HK-2 (cell line): ENCODE results near the gene CFI.
"Not testable (repeated sequence)": the region's sequence is repeated elsewhere in the genome, so short reads cannot be mapped to it uniquely, and the experiment has no call there.

Experiments
- DNase-seq: peaks from one replicate; pipeline ENCODE4 v3.0.0-alpha.2; 2018; ENCODE audit not compliant: unreplicated experiment

CFI gene

DNA sequence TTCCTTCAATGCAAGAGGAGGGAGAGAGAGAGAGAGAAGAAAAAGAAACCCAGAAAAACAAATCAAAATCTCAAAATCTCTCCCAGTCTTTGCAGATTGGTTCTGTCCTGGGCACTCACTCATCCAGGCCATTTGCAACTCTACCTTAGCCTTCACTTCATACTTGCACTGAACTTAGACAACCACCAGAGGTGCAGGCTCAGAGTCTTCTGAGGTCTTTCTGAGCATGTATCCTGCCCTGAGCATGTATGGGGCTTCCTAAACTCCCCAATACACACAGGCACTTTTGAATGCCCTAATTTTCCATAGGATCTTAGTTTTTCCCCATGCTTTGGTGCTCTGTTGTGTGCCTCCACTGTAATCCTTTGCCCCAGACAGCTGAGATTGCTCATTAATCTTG is 2.9 kb downstream of the CFI start:
- no peak for DNase-seq

DNA sequence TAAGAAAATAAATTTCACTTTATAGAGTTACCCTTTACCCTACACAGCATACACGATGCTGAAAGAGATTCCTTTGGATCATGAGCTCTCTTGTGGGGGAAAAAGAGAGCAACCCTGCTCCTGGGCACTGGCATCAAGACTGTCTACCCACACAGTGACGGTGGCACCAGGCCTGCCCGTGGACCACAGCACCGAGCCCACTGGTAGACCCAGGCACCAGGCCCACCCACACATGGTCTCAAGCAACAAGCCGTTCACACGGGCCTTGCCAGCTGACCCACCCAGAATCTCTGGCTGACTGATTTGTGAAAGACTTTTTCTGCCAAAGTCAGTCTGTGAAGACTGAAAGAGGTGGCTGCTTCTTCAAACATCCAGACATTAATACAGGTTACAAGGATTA is 6.7 kb downstream of the CFI start:
- DNase-seq = no peak

DNA sequence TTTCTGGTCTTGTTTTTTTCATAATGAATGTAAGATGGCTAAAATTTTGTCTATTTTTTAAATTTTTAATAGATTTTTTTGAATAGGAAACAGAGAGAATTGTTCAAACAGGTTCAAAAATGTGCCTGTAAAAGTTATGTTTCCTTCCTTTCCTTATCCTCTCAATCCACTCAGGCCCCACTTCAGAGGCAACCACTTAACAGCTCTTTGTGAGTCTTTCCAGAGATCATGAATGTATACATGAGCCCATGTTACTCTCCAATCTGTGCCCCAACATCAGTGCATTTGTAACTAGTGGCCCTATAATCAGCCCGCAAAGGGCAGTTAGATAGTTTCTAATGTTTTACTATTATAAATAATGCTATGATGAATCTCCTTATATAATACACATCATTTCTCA is 14.0 kb downstream of the CFI start:
- DNase-seq = no peak

- DNase-seq = no peak
Measured at GRCh38 chr4:109786846-109787245, 15.0 kb downstream of the CFI start.

- DNase-seq = not testable (repeated sequence)
Measured at GRCh38 chr4:109782092-109782491, 19.7 kb downstream of the CFI start.

DNA sequence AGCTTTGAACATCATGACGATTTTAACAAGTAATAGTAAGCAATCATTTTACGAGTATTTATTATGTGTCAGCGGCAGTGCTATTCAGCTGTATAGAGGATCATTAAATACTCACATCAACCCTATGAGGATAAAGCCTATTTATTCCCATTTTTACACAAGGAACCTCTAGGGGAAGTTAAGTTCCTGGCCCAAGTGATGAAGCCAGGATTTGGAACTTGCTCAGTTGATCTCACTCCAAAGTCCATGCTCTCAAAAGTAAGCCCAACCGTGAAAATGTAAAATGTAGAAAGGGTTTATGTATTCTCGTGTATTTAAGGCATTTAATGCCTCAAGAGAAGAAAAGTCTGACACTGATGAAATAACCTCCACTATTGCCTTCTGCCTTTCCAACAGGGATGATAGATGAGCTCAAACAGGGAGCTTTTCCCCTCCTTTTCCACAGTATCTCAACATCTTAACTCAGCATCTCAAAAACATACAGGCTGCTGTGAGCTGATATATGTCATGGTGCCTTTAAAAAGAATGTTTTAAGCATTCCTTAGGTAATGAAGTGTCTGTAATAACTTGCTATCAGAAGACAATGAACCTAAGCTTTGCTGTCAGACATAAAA is 36.9 kb downstream of the CFI start:
- DNase-seq = no peak

DNA sequence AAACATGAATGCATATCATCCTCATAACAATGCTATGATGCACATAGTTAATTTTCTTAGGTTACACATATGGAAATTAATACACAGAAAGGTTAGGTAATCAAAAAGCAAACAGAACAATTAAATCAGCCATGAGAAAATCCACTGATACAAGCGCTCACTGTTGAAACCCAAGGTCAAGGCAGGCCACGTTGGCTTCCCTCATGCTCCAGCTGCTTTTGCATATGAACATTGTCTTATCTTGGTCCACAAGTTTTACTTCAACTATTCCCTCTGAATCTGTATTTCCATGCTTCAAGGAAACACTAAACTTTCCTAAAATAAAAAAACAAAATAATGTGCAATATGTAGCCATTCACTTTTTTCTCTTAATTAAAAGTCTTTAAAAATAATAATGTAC is 37.4 kb downstream of the CFI start:
- DNase-seq = no peak

DNA sequence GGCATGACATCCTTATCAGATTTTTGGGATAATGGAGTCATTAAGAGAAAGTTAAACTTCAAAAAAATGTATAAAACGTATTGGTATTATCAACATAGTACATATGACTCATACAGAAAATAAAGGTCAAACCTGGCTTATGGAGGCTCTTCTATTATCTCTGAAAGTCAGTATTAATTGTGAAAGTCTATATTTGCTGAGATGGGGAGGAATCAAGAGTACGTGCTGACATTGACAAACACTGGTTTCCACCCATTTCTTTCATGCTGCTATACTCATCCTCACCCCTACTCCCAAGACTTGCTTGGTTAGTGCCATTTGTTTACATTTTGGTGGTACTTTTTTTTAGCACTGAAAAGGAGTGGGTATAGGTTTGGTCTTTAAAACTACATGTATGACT is 41.1 kb downstream of the CFI start:
- no peak for DNase-seq

DNA sequence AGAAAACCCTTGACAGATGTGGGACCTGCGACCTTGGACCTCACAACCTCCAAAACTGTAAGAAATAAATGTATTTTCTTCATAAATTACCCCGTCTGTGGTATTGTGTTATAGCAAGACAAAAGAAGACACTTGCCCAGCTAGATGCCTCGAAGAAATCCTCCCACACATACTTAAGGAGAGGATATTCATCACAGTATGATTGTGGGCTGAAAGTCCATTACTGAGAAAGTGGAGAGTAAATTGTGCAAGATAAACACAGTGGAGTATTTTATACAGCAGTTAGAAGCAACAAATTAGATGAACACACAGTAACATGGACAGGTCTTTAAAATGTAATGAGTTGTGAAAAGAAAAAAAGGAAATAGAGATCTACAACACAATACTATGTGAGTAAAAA is 46.1 kb downstream of the CFI start:
- DNase-seq = no peak

- no peak for DNase-seq
Measured at GRCh38 chr4:109754093-109754857, 47.5 kb downstream of the CFI start.

- DNase-seq = no peak
Measured at GRCh38 chr4:109752525-109752924, 49.3 kb downstream of the CFI start.

- no peak for DNase-seq
Measured at GRCh38 chr4:109751852-109752251, 49.9 kb downstream of the CFI start.

DNA sequence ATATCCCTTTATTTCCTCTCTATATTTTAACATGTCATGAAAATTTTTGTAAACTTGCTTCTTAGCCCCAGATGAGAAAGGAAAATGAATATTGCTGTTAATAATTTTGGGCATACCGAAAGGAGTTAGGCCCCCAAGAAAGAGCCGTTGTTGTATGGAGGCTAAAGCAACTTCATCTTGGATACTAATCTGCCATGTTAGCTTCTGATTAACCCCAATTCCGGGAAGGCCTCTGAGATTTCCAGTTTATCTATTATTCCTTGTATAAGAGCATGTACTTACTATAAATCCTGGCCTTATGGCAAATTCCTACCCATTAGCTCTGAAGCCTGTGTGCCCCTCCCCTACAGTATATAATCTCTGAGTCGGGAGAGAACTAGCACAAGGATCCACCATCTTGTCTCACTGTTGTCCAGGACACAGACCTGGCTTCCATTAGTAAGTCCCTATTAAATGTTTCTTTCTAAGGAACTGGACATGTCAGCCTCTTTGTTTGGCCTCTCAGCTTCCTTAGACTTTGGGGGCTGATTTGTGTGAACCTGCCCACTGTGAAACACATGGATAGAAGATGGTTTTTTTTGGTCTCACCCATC is 51.1 kb downstream of the CFI start:
- no peak for DNase-seq

GRCh38 chr4:109749388-109750082 is 52.3 kb downstream of the CFI start:
- DNase-seq = no peak

GRCh38 chr4:109748114-109748513 is 53.7 kb downstream of the CFI start:
- DNase-seq = no peak

DNA sequence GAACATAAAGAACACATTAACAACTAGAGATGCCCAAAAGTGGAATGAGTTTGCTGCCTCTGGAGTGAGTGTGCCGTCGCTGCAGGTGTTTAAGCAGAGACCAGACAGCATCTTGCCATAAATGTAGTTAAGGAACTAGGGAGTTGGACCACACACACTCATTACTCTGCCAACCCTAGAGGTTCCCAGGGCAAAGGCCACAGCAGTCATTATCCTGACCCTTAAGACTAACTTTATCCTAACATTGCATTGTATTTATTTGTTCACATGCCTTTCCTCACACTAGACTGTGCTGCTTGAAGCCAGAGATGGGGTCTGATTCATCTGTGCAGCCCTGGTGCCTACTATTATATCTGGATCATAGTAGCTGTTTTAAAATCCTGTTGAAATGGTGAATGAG is 55.1 kb downstream of the CFI start:
- no peak for DNase-seq

- no peak for DNase-seq
Measured at GRCh38 chr4:109745830-109746229, 56.0 kb downstream of the CFI start.

DNA sequence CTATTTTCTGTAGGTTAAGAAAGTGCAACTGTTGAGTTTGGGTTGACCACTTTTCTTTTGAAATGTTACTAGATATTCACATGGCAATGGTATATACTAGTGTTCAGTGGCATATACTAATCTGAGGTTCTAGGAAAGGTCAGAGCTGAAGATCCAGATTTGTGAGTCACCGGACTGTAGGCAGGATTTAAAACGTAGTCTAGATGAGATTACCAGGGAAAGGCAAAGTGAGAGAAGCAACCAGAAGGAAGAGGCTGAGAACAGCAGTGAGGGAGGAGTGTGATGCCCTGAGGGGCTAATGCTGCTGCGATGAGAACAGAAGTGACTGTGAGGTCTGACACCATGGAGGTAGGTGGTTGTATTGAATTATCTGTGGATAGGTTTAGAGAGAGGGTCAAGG is 62.3 kb downstream of the CFI start:
- no peak for DNase-seq

- DNase-seq = no peak
Measured at GRCh38 chr4:109738104-109738872, 63.5 kb downstream of the CFI start.

- DNase-seq = no peak
Measured at GRCh38 chr4:109735566-109736365, 66.0 kb downstream of the CFI start.

- no peak for DNase-seq
Measured at GRCh38 chr4:109733728-109734127, 68.1 kb downstream of the CFI start.
